Activated CD4-positive, CD25-positive, alpha-beta regulatory T cell treated with anti-CD3 and anti-CD28 coated beads, Interleukin-2, amount 50 U/mL, for 16 hours (primary cell): ENCODE data around the gene UPF3A.

ENCODE experiments used
- DNase-seq: peaks from one replicate; pipeline ENCODE4 v3.0.0-alpha.2; 2020; ENCODE audit warnings: low read depth, low spot score

The UPF3A gene

GRCh38 chr13:114303700-114304327 is 22.4 kb downstream of the UPF3A start:
- DNase-seq: no peak

- DNase-seq: no peak
These were observed 23.1 kb downstream of the UPF3A start for GRCh38 chr13:114304346-114305034.

GRCh38 chr13:114309086-114309485 is 27.7 kb downstream of the UPF3A start:
- DNase-seq: no peak

- DNase-seq: no peak
These were observed 28.5 kb downstream of the UPF3A start for GRCh38 chr13:114309806-114310410.

GRCh38 chr13:114310956-114311355 is 29.6 kb downstream of the UPF3A start:
- no peak for DNase-seq

GRCh38 chr13:114311387-114311786 is 30.0 kb downstream of the UPF3A start:
- no peak for DNase-seq

- no peak for DNase-seq
These were observed 30.5 kb downstream of the UPF3A start for GRCh38 chr13:114311908-114312307.

GRCh38 chr13:114313061-114313860 is 31.9 kb downstream of the UPF3A start:
- no peak for DNase-seq

GRCh38 chr13:114314074-114314912 is 32.9 kb downstream of the UPF3A start, which contains the start of gene CHAMP1:
Gene CHAMP1 (plus strand): TSS chr13:114314503. CDS start chr13:114323843, 9,340 bp downstream.
- peak; percentile 77 for DNase-seq

GRCh38 chr13:114315074-114315785 is 33.8 kb downstream of the UPF3A start:
- DNase-seq: no peak

GRCh38 chr13:114318624-114319023 is 37.2 kb downstream of the UPF3A start:
- DNase-seq: no peak

- DNase-seq: no peak
These were observed 38.1 kb downstream of the UPF3A start for GRCh38 chr13:114319441-114319913.

- no peak for DNase-seq
These were observed 38.7 kb downstream of the UPF3A start for GRCh38 chr13:114320065-114320464.

- no peak for DNase-seq
These were observed 39.9 kb downstream of the UPF3A start for GRCh38 chr13:114321256-114321655.

GRCh38 chr13:114323349-114323748 is 41.9 kb downstream of the UPF3A start:
- no peak for DNase-seq

GRCh38 chr13:114324334-114324733 is 42.9 kb downstream of the UPF3A start:
- no peak for DNase-seq

- no peak for DNase-seq
These were observed 44.3 kb downstream of the UPF3A start for GRCh38 chr13:114325729-114326128.

GRCh38 chr13:114328034-114328433 is 46.6 kb downstream of the UPF3A start:
- no peak for DNase-seq

- no peak for DNase-seq
These were observed 47.2 kb downstream of the UPF3A start for GRCh38 chr13:114328595-114328994.

GRCh38 chr13:114330086-114330485 is 48.7 kb downstream of the UPF3A start:
- DNase-seq: no peak
